Ectodermal cell (in vitro differentiated cells): Measurements from ENCODE around the gene PMAIP1.

ENCODE experiments used
- H3K27ac ChIP-seq: 2 replicates; pipeline ENCODE4 v1.7.0; 2013; ENCODE audit warnings: mild to moderate bottlenecking, low read depth, low read length; ENCODE audit not compliant: insufficient read depth, poor library complexity, severe bottlenecking
- H3K27me3 ChIP-seq: 2 replicates; pipeline ENCODE4 v1.7.0; 2013; ENCODE audit warnings: mild to moderate bottlenecking, low read length; ENCODE audit not compliant: insufficient read depth, control insufficient read depth, poor library complexity, severe bottlenecking
- H3K36me3 ChIP-seq: one replicate; pipeline ENCODE4 v1.7.0; 2013; ENCODE audit warnings: low read length; ENCODE audit not compliant: control insufficient read depth, insufficient read depth
- H3K4me1 ChIP-seq: one replicate; pipeline ENCODE4 v1.7.0; 2013; ENCODE audit warnings: low read length; ENCODE audit not compliant: control insufficient read depth, insufficient read depth
- H3K4me3 ChIP-seq: 2 replicates; pipeline ENCODE4 v1.7.0; 2013; ENCODE audit warnings: low read depth, low read length, control low read depth; ENCODE audit not compliant: insufficient read depth
- H3K9me3 ChIP-seq: 2 replicates; pipeline ENCODE4 v1.7.0; 2013; ENCODE audit warnings: mild to moderate bottlenecking, low read length, moderate library complexity; ENCODE audit not compliant: control insufficient read depth
- WGBS, 2 experiments: methylation state at CpG; one replicate each; pipeline ENCODE4 v1.1.7; 2013; ENCODE audit warnings: missing lambda C conversion rate in 2 of 2; 5-methylcytosine and 5-hydroxymethylcytosine counted together

Gene PMAIP1

DNA sequence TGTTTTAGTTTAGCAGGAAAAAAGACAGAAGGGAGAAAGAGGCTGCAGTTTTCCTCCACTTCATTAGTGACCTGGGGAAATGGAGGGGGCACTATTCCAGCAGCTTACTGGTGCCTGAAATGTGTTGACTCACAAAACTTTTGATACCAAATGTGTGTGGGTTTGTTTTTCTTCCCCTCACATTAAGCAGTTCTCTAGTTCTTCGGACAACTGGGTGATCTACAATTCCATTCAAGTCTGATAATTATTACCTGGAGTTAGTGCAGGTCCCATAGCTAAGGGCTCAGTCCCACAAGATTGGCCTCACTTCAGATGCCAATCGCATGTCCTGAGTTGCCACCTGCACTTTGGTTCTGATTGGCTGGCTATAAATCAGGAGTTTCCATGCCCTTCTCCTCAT is 28.4 kb downstream of the PMAIP1 start:
- no peak overlapping the region for H3K4me3 ChIP-seq
- no peak overlapping the region for H3K27ac ChIP-seq
- 89 to 98% methylated on average over 2 of the region's 2 CpGs for WGBS, 2 experiments
- no peaks in the 10 kb centered on the region for H3K9me3 ChIP-seq
- H3K36me3 ChIP-seq, result no peaks in the 10 kb centered on the region
- no peaks in the 10 kb centered on the region for H3K27me3 ChIP-seq
- no peaks in the 10 kb centered on the region for H3K4me1 ChIP-seq

DNA sequence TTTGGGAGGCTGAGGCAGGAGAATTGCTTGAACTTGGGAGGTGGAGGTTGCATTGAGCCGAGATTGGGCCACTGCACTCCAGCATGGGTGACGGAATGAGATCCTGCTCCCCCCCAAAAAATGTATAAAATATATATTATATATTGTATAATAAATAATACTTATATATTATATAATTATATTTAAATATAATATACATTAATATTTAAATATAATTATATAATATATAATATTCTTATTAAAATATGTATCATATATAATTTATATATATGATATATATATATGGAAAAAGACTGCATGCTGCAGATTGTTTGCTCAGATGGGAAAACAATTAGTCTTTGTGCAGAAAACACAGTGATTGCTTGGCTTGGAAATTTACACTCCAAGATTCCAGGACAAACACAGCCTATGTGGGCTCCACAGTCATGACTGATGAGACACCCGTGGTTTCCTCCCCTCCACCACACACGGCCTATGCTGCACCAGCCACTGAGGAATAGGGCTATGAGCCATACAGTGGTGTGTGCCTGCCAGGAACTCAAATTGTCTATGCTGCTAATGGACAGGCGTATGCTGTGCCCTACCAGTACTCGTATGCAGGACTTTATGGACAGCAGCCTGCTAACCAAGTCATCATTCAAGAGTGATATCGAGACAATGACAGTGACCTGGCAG is 30.0 kb downstream of the PMAIP1 start:
- H3K27me3 ChIP-seq, result no peaks in the 10 kb centered on the region
- no peaks in the 10 kb centered on the region for H3K36me3 ChIP-seq
- H3K4me3 ChIP-seq, result no peak overlapping the region
- H3K4me1 ChIP-seq, result no peaks in the 10 kb centered on the region
- H3K9me3 ChIP-seq, result no peaks in the 10 kb centered on the region
- WGBS, 2 experiments, result 96% methylated on average over 6 of the region's 7 CpGs
- H3K27ac ChIP-seq, result no peak overlapping the region

DNA sequence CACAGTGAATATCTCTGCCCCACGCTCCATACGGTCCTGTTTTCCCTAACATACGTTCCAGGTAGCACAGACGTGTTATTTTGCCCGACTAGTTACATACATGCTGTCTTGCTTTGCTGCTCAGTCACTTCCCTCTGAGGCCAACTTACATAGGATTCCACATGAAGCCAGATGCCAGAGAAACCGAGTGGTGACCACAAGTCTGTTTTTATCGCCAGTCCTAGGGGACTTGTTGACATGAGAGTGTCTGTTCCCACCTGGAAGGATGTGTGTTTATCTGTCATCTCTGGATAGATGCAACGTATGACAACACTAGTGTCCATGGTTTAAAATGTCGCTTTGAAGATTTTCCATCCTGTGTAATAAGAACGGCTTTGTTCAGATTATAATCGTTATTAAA is 32.6 kb downstream of the PMAIP1 start:
- Histone ChIP-seq H3K27ac (no peak overlapping the region), H3K4me1 (no peaks in the 10 kb centered on the region), H3K36me3 (no peaks in the 10 kb centered on the region), H3K4me3 (no peak overlapping the region), H3K9me3 (no peaks in the 10 kb centered on the region), H3K27me3 (no peaks in the 10 kb centered on the region)
- WGBS, 2 experiments, result 94 to 96% methylated on average over 11 of the region's 11 CpGs

DNA sequence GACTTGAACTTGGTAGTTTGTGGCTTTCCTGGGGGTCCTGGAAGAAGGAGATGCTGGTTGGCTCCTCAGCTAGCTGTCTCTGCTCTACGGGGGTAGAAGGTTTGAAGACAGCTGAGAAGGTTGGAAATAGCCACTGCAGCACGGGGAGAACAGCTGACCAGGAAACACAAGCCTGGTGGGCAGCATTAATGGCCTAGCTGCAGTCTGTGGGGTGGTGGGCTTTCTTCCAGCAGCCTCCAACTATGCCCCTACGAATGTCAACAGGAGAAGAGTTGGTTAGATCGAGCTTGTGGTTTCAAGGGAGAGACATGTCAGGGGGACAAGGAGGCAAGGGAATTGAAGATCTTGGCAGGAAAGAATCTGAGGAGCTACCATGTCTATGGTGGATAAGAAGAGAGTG is 38.9 kb downstream of the PMAIP1 start:
- H3K9me3 ChIP-seq, result no peaks in the 10 kb centered on the region
- no peak overlapping the region for H3K4me3 ChIP-seq
- WGBS, 2 experiments, result 91 to 95% methylated on average over 4 of the region's 4 CpGs
- no peak overlapping the region for H3K27ac ChIP-seq
- H3K4me1 ChIP-seq, result no peaks in the 10 kb centered on the region
- no peaks in the 10 kb centered on the region for H3K36me3 ChIP-seq
- H3K27me3 ChIP-seq, result no peaks in the 10 kb centered on the region

DNA sequence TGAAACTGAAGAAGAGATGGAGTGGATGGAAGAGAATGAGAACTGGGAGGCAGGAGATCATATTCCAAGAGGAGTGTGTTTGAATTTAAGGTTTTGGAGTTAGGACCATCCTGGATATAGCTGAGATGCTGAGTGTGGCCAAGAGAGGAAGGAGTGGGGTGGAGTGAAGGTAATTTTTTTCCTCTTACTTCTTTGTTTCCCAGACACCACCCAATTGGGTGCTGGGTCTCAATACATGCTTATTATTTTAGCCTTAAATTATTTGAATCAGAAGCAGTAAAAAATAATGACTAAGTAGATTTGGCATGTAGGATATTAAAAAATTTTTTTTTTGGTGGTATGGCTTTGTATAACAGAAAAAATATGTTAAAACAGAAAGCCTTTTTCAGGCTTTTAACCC is 39.3 kb downstream of the PMAIP1 start:
- Histone ChIP-seq H3K4me3 (no peak overlapping the region), H3K27me3 (no peaks in the 10 kb centered on the region), H3K27ac (no peak overlapping the region), H3K9me3 (no peaks in the 10 kb centered on the region), H3K4me1 (no peaks in the 10 kb centered on the region), H3K36me3 (no peaks in the 10 kb centered on the region)

DNA sequence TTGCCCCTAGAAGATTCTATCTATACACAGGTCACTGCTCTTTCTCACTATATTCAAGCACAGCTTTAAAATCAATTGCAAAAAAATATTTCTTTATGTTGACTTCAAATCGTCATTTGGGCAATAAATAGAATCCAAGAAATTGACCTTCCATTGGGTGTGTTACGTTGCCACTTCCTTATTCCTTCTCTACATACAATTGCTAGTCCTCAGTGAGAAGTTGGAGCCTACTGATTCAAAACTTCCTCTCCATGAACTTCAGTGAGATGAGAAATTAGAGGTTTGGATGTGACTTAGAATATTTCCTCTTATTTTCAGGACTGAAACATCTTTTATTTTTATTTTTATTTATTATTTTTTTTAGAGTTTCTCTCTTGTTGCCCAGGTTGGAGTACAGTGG is 40.3 kb downstream of the PMAIP1 start:
- no peak overlapping the region for H3K4me3 ChIP-seq
- no peaks in the 10 kb centered on the region for H3K9me3 ChIP-seq
- H3K27ac ChIP-seq, result no peak overlapping the region
- no peaks in the 10 kb centered on the region for H3K27me3 ChIP-seq
- 100% methylated on average over 2 of the region's 2 CpGs for WGBS, 2 experiments
- H3K4me1 ChIP-seq, result no peaks in the 10 kb centered on the region
- no peaks in the 10 kb centered on the region for H3K36me3 ChIP-seq

DNA sequence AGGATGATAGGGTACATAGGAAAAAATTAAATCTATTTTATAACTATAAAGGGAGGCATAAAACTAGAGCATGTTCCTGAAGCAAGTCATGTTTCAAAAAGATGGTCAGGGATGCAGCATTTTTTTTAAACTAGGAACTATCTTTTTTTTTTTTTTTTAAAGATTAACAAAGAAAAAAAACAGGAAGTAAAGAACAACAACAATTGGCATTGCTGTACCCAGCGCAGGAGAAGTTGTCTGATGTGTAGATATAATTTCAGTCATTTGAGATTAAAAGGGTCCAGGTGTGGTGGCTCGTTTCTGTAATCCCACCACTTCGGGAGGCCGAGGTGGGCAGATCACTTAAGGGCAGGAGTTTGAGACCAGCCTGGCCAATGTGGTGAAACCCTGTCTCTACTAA is 41.5 kb downstream of the PMAIP1 start:
- H3K9me3 ChIP-seq, result no peaks in the 10 kb centered on the region
- no peaks in the 10 kb centered on the region for H3K4me1 ChIP-seq
- 89 to 93% methylated on average over 4 of the region's 4 CpGs for WGBS, 2 experiments
- H3K4me3 ChIP-seq, result no peak overlapping the region
- no peaks in the 10 kb centered on the region for H3K36me3 ChIP-seq
- H3K27me3 ChIP-seq, result no peaks in the 10 kb centered on the region
- no peak overlapping the region for H3K27ac ChIP-seq

DNA sequence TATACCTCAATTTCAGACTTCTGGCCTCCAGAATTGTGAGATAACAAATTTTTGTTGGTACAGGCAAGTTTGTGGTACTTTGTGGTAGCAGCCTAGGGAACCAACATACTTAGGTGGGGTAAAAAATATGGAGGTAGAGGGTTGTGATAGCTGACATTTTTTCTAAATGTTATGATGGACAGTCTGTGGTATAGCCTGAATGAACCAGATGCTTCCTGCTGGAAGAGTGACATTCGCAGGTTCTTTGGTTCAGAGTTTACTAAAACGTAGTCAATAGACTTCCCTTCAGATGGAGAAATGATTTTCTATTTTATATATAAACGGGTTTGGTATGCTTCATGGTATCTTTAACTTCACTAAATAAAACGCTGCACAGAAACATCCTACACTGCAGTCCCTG is 42.8 kb downstream of the PMAIP1 start:
- Histone ChIP-seq H3K4me1 (no peaks in the 10 kb centered on the region), H3K4me3 (no peak overlapping the region), H3K36me3 (no peaks in the 10 kb centered on the region), H3K9me3 (no peaks in the 10 kb centered on the region), H3K27me3 (no peaks in the 10 kb centered on the region), H3K27ac (no peak overlapping the region)
- WGBS, 2 experiments, result 82 to 84% methylated on average over 2 to 4 of the region's 4 CpGs

DNA sequence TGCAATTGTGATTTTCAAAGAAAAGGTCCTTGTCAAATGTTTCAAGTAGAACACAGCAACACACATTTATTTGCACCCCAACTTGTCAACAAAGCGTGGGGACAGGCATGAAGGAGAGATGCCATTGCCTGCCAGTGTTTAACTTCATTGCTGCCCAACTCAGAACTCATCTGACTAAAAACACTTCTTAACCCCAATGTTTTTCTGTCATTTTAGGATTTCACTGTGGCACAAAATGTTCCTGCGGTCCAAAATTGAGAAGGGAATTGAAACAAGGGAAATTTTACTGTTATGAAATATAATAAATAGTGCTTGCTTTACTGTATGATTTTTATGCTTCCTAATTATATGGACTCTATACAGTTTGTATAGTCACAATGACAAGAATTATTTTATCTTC is 45.7 kb downstream of the PMAIP1 start:
- H3K4me3 ChIP-seq, result no peak overlapping the region
- H3K27me3 ChIP-seq, result no peaks in the 10 kb centered on the region
- no peaks in the 10 kb centered on the region for H3K9me3 ChIP-seq
- no peaks in the 10 kb centered on the region for H3K4me1 ChIP-seq
- no peak overlapping the region for H3K27ac ChIP-seq
- WGBS, 2 experiments, result 87 to 92% methylated on average over 1 to 2 of the region's 2 CpGs
- H3K36me3 ChIP-seq, result no peaks in the 10 kb centered on the region

DNA sequence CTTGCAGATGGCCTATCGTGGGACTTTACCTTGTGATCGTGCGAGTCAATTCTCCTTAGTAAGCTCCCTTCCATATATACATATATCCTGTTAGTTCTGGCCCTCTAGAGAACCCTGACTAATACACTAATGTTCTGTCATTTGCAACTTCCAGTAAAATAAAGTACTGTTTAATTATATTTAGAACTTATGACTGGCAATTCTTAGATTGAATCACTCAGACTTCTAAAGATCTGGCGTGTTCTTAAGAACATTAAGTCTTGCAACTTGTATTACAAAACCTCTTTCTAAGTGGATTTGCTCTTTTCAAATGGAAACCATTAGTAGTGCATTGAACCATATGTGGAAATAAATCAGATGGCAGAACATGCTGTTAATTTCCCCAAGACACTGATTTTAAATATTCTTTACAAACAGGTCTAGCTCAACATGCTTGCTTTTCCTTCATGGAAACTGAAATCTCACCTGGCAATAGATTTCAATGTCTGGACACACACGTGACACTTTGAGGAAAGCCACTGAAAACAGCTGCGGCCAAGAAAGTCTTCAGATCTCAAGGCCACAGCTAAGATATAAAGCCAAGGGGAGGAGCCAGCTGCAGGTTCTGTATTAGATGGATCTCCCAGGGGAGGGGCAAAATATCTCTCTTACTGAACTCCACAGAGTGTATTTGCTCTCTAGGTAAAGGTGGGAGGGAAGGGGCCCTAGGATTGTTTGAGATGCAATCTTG is 50.6 kb downstream of the PMAIP1 start:
- H3K27ac ChIP-seq, result no peak overlapping the region

More for the DNA sequence above, 50.6 kb downstream of the PMAIP1 start:
- H3K4me3 ChIP-seq, result no peak overlapping the region
- no peaks in the 10 kb centered on the region for H3K9me3 ChIP-seq
- no peaks in the 10 kb centered on the region for H3K36me3 ChIP-seq
- 88 to 92% methylated on average over 5 to 6 of the region's 6 CpGs for WGBS, 2 experiments
- H3K4me1 ChIP-seq, result no peaks in the 10 kb centered on the region
- no peaks in the 10 kb centered on the region for H3K27me3 ChIP-seq
